DND-41 (cell line): ENCODE data around the gene SYNM.

Source experiments
- ATAC-seq: fragments of 200-7000 bp; cut with Tn5 transposase; 3 replicates; pipeline ENCODE4 v1.9.1; 2021; ENCODE audit warnings: low read depth; ENCODE audit not compliant: insufficient read depth
- DNase-seq: peaks from one replicate; pipeline ENCODE4 v3.0.0-alpha.2; 2020
- H2AFZ ChIP-seq: 2 replicates; pipeline ENCODE4 v1.6.0; 2012; ENCODE audit warnings: low read depth, low read length
- H3K27ac ChIP-seq: 2 replicates; pipeline ENCODE4 v1.5.1; 2012; ENCODE audit warnings: low read length, inconsistent platforms
- H3K27me3 ChIP-seq: fragments of 200-600 bp; sonication (generic); 2 replicates; pipeline ENCODE4 v1.6.0; 2012; ENCODE audit warnings: low read length, mild to moderate bottlenecking, inconsistent platforms; ENCODE audit not compliant: insufficient read depth, poor library complexity
- H3K36me3 ChIP-seq: 2 replicates; pipeline ENCODE4 v1.5.1; 2012; ENCODE audit warnings: low read length, inconsistent platforms; ENCODE audit not compliant: insufficient read depth
- H3K4me1 ChIP-seq: 2 replicates; pipeline ENCODE4 v1.5.1; 2012; ENCODE audit warnings: mild to moderate bottlenecking, low read length; ENCODE audit not compliant: insufficient read depth
- H3K4me2 ChIP-seq: 2 replicates; pipeline ENCODE4 v1.6.0; 2012; ENCODE audit warnings: mild to moderate bottlenecking, moderate library complexity, low read length, inconsistent platforms; ENCODE audit not compliant: insufficient read depth
- H3K4me3 ChIP-seq, 2 experiments: fragments of 200-600 bp in 1 of 2; shearing (Covaris generic) in 1 of 2; 2 replicates each; pipeline ENCODE4 v1.5.1; 2012 to 2016; ENCODE audit warnings: inconsistent platforms in 2 of 2, low read length in 2 of 2, mild to moderate bottlenecking in 2 of 2, low read depth in 1 of 2, moderate library complexity in 1 of 2
- H3K79me2 ChIP-seq: 2 replicates; pipeline ENCODE4 v1.6.0; 2012; ENCODE audit warnings: low read length, inconsistent platforms; ENCODE audit not compliant: insufficient read depth
- H3K9ac ChIP-seq: 2 replicates; pipeline ENCODE4 v1.6.0; 2012; ENCODE audit warnings: low read depth, mild to moderate bottlenecking, inconsistent platforms, low read length, moderate library complexity
- H3K9me3 ChIP-seq: 2 replicates; pipeline ENCODE4 v1.5.1; 2012; ENCODE audit warnings: low read length, moderate library complexity, mild to moderate bottlenecking, inconsistent platforms; ENCODE audit not compliant: insufficient read depth, severe bottlenecking
- H4K20me1 ChIP-seq: 2 replicates; pipeline ENCODE4 v1.6.0; 2012; ENCODE audit warnings: low read length; ENCODE audit not compliant: insufficient read depth
- CTCF ChIP-seq: IDR thresholded peaks from 2 replicates; pipeline ENCODE4 v1.5.1; 2012; ENCODE audit warnings: borderline replicate concordance, low read length, moderate library complexity, mild to moderate bottlenecking; ENCODE audit not compliant: poor library complexity, severe bottlenecking; ENCODE audit errors: extremely low read depth
- EZH2 ChIP-seq: IDR thresholded peaks from 3 replicates; pipeline ENCODE4 v1.6.1; 2012; ENCODE audit warnings: borderline replicate concordance, low read depth, mild to moderate bottlenecking, moderate library complexity, low read length, inconsistent platforms; ENCODE audit not compliant: severe bottlenecking

SYNM gene

GRCh38 chr15:99099661-99100060, 5.2 kb upstream of the SYNM start:
- H3K27me3 ChIP-seq, result no peaks in the 10 kb centered on the region
- TF ChIP-seq EZH2 (no peak), CTCF (no peak)
- no peaks in the 10 kb centered on the region for H4K20me1 ChIP-seq
- DNase-seq (no peak), ATAC-seq (no peak)
- H2AFZ ChIP-seq, result no peak overlapping the region
- no peaks in the 10 kb centered on the region for H3K79me2 ChIP-seq
- no peak overlapping the region for H3K9ac ChIP-seq
- H3K9me3 ChIP-seq, result no peaks in the 10 kb centered on the region
- no peak overlapping the region for H3K4me3 ChIP-seq
- peaks cover 8% of the 10 kb centered on the region; the same call in 1 of the 2 replicates for H3K4me1 ChIP-seq
- no peak overlapping the region for H3K4me2 ChIP-seq
- H3K36me3 ChIP-seq, result no peaks in the 10 kb centered on the region
- no peak overlapping the region for H3K27ac ChIP-seq

GRCh38 chr15:99100245-99101173, 4.4 kb upstream of the SYNM start:
- H3K9ac ChIP-seq, result no peak overlapping the region
- peak; percentile 58 for DNase-seq
- peak overlapping the region; percentile 33; the same call in 1 of the 2 replicates for H3K4me2 ChIP-seq
- H3K27me3 ChIP-seq, result no peaks in the 10 kb centered on the region
- no peaks in the 10 kb centered on the region for H4K20me1 ChIP-seq
- no peak overlapping the region for H3K4me3 ChIP-seq
- H3K4me1 ChIP-seq, result peaks cover 8% of the 10 kb centered on the region; the same call in 1 of the 2 replicates
- no peak overlapping the region for H3K27ac ChIP-seq
- ATAC-seq, result peak; percentile 77
- no peaks in the 10 kb centered on the region for H3K9me3 ChIP-seq
- H2AFZ ChIP-seq, result no peak overlapping the region
- TF ChIP-seq EZH2, result no peak
- peak; percentile 48 for TF ChIP-seq CTCF
- no peaks in the 10 kb centered on the region for H3K79me2 ChIP-seq
- H3K36me3 ChIP-seq, result no peaks in the 10 kb centered on the region

- Histone ChIP-seq H3K79me2 (no peaks in the 10 kb centered on the region), H3K9ac (no peak overlapping the region), H3K36me3 (no peaks in the 10 kb centered on the region), H3K4me1 (peaks cover 8% of the 10 kb centered on the region; the same call in 1 of the 2 replicates), H3K4me2 (no peak overlapping the region), H3K27ac (no peak overlapping the region), H3K27me3 (no peaks in the 10 kb centered on the region), H3K9me3 (no peaks in the 10 kb centered on the region), H2AFZ (no peak overlapping the region), H3K4me3 (no peak overlapping the region), H4K20me1 (no peaks in the 10 kb centered on the region)
- DNase-seq (no peak), ATAC-seq (no peak)
- no peak for TF ChIP-seq CTCF
- TF ChIP-seq EZH2, result no peak
These were observed 3.4 kb upstream of the SYNM start for GRCh38 chr15:99101501-99101900.
